DOHH2 (cell line): ENCODE data around the gene TNS1.
A peak's percentile ranks its signal among the peaks of the same experiment; 100 is the strongest.

Source experiments
- H3F3A ChIP-seq: fragments of 200-600 bp; sonication (generic), shearing (Covaris generic); 2 replicates; pipeline ENCODE4 v1.6.0; 2016; ENCODE audit warnings: antibody characterized with exemption, mild to moderate bottlenecking; ENCODE audit not compliant: control insufficient read depth, insufficient read depth
- H3K27ac ChIP-seq: fragments of 200-600 bp; sonication (generic); 2 replicates; pipeline ENCODE4 v1.5.1; 2014; ENCODE audit warnings: low read depth, mild to moderate bottlenecking, low read length, moderate library complexity
- H3K27me3 ChIP-seq: fragments of 200-600 bp; sonication (generic); 2 replicates; pipeline ENCODE4 v1.6.1; 2014; ENCODE audit warnings: mild to moderate bottlenecking, low read length, mixed read lengths; ENCODE audit not compliant: control insufficient read depth
- H3K36me3 ChIP-seq: fragments of 200-600 bp; sonication (generic); 2 replicates; pipeline ENCODE4 v1.6.1; 2014; ENCODE audit warnings: mild to moderate bottlenecking, low read length, moderate library complexity, mixed read lengths; ENCODE audit not compliant: control insufficient read depth
- H3K4me1 ChIP-seq: fragments of 200-600 bp; sonication (generic); 2 replicates; pipeline ENCODE4 v1.6.1; 2014; ENCODE audit warnings: mild to moderate bottlenecking, low read length, mixed read lengths; ENCODE audit not compliant: control insufficient read depth
- H3K4me2 ChIP-seq: fragments of 200-600 bp; sonication (generic); 2 replicates; pipeline ENCODE4 v1.6.0; 2014; ENCODE audit warnings: mild to moderate bottlenecking, low read length, moderate library complexity
- H3K4me3 ChIP-seq: fragments of 200-600 bp; sonication (generic); 2 replicates; pipeline ENCODE4 v1.5.1; 2014; ENCODE audit warnings: mild to moderate bottlenecking, low read length, mixed read lengths
- H3K79me2 ChIP-seq: fragments of 200-600 bp; sonication (generic); 2 replicates; pipeline ENCODE4 v1.6.1; 2014; ENCODE audit warnings: mild to moderate bottlenecking, low read length, mixed read lengths; ENCODE audit not compliant: control insufficient read depth
- H3K9me2 ChIP-seq: fragments of 200-600 bp; sonication (generic); replicated peaks from 2 replicates; pipeline ENCODE4 v1.6.1; 2014; ENCODE audit warnings: mild to moderate bottlenecking, low read length, mixed read lengths; ENCODE audit not compliant: control insufficient read depth
- H3K9me3 ChIP-seq: fragments of 200-600 bp; sonication (generic); 2 replicates; pipeline ENCODE4 v1.6.1; 2014; ENCODE audit warnings: antibody characterized with exemption, low read length, mixed read lengths; ENCODE audit not compliant: control insufficient read depth, insufficient read depth
- H4K20me1 ChIP-seq: fragments of 200-600 bp; sonication (generic); 2 replicates; pipeline ENCODE4 v1.6.0; 2014; ENCODE audit warnings: low read depth, mild to moderate bottlenecking, antibody characterized with exemption, low read length, moderate library complexity; ENCODE audit not compliant: control insufficient read depth, insufficient read depth
- EZH2phosphoT487 ChIP-seq: fragments of 200-600 bp; sonication (generic); IDR thresholded peaks from 2 replicates; pipeline ENCODE4 v1.6.1; 2017; ENCODE audit warnings: borderline replicate concordance, mild to moderate bottlenecking, antibody characterized with exemption, low read length, moderate library complexity, mixed read lengths
- TF ChIP-seq, protein P1 (sequence below): fragments of 200-600 bp; sonication (generic); IDR thresholded peaks from one replicate; pipeline ENCODE4 v1.5.1; 2014; ENCODE audit warnings: antibody characterized with exemption, mild to moderate bottlenecking, low read depth, low read length; ENCODE audit not compliant: poor library complexity, severe bottlenecking

TNS1 gene

DNA sequence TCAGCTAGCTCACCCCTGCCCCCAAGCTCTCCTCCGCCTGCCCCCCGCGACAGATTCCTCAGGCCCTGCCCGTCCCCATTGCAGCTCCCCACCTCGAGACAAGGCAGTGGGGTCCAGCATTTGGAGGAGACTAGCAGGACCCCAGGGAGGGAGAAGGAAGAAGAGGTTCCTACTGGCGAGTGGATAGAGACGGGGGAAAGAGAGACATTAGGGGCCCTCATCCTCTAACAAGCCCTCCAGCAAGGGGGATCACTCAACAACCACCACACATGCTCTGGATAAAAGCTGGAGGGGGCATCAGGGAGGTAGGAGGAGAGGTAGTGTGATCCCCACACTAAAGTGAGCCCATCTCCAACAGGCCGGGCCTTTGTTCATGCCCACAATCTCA, 8.9 kb upstream of the TNS1 start:
- H4K20me1 ChIP-seq = no peaks in the 10 kb centered on the region
- peaks cover 52% of the 10 kb centered on the region for H3K27me3 ChIP-seq
- no peaks in the 10 kb centered on the region for H3K4me1 ChIP-seq
- H3K4me2 ChIP-seq = no peak overlapping the region
- TF ChIP-seq, protein P1, sequence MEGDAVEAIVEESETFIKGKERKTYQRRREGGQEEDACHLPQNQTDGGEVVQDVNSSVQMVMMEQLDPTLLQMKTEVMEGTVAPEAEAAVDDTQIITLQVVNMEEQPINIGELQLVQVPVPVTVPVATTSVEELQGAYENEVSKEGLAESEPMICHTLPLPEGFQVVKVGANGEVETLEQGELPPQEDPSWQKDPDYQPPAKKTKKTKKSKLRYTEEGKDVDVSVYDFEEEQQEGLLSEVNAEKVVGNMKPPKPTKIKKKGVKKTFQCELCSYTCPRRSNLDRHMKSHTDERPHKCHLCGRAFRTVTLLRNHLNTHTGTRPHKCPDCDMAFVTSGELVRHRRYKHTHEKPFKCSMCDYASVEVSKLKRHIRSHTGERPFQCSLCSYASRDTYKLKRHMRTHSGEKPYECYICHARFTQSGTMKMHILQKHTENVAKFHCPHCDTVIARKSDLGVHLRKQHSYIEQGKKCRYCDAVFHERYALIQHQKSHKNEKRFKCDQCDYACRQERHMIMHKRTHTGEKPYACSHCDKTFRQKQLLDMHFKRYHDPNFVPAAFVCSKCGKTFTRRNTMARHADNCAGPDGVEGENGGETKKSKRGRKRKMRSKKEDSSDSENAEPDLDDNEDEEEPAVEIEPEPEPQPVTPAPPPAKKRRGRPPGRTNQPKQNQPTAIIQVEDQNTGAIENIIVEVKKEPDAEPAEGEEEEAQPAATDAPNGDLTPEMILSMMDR = no peak
- H3K79me2 ChIP-seq = no peaks in the 10 kb centered on the region
- H3K9me2 ChIP-seq = no peaks in the 10 kb centered on the region
- no peaks in the 10 kb centered on the region for H3K9me3 ChIP-seq
- H3K27ac ChIP-seq = no peak overlapping the region
- no peaks in the 10 kb centered on the region for H3F3A ChIP-seq
- H3K36me3 ChIP-seq = no peaks in the 10 kb centered on the region
- no peak overlapping the region for H3K4me3 ChIP-seq

DNA sequence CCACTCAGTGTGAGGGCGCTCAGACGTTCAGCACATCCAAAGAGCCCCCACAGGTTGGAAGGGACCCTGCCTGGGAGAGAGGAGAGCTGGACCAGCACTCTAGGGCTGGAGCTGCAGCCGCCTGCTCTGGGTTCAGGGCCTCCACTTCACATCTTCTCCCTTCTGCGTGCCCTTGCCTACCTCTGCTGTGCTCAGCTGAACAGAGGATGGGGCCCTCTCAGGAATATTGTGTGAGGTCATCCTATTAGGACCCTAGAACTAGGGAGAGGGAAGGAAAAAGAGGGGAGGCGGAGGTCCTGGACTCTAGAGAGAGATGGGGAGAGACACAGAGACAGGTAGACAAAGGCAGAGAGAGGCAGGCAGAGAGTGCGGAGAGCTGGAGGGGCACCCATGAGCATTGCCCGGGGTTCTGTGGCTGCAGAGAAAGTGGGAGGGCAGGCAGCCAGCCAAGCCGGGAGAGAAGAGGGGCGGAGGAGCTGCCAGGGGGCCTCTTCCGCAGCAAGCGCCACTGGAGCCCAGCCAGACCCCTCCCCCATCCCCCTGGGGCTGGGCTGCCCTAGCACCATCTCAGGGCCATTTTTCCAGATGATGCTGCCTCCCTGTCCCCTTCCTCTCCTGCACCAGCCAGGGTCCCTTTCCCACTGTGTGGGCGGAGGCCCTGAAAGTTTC, 8.3 kb upstream of the TNS1 start:
- H4K20me1 ChIP-seq = no peaks in the 10 kb centered on the region
- H3K4me3 ChIP-seq = no peak overlapping the region
- no peaks in the 10 kb centered on the region for H3K9me3 ChIP-seq
- H3K27ac ChIP-seq = no peak overlapping the region
- no peaks in the 10 kb centered on the region for H3K9me2 ChIP-seq
- no peaks in the 10 kb centered on the region for H3K36me3 ChIP-seq
- no peaks in the 10 kb centered on the region for H3K4me1 ChIP-seq
- H3F3A ChIP-seq = no peaks in the 10 kb centered on the region
- TF ChIP-seq, protein P1 = no peak
- TF ChIP-seq EZH2phosphoT487 = no peak
- peaks cover 52% of the 10 kb centered on the region for H3K27me3 ChIP-seq
- H3K4me2 ChIP-seq = no peak overlapping the region
- no peaks in the 10 kb centered on the region for H3K79me2 ChIP-seq

DNA sequence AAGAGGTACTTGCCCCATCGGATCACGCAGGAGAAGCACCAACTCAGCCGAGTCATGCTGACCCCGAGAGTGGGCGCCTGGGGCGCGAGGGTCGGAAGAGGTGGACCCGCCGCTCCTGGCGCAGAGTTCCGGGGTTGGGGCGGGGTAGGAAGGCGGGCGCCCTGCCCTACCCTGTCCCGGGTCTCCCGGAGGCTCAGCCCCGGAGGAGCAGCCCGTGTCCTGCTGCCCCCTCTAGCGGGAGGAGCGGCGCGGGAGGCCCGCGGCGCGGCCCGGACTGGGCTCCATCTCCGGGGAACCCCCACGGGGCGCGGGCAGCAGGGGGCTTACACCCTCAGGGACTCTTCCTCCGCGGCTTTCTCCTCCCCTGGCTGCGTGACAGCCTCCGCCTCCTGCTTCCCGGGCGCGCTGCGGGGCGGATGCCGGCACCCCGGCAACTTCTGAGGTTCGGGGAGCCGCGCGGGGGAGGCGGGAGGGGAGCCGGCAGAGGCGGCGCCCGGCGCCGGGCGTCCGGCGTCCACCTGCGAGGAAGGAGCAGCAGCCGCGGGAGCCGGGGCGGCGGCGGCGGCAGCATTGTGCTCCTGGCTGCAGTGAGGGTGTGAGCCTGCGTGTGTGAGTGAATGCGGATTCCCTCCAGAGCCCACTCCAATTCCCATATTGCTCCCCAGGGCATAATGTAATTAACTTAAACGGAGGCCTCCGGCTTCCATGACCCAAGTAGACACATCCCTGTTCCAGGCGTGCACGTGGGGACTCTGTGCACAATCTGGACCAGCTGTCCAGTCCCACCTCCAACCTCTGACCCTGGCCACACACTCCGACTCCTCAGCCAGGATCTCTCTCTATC, 7.6 kb upstream of the TNS1 start:
- no peaks in the 10 kb centered on the region for H3K9me2 ChIP-seq
- H3K27me3 ChIP-seq = peaks cover 52% of the 10 kb centered on the region
- H3K4me3 ChIP-seq = no peak overlapping the region
- H3K4me2 ChIP-seq = no peak overlapping the region
- no peaks in the 10 kb centered on the region for H3K4me1 ChIP-seq
- no peaks in the 10 kb centered on the region for H3F3A ChIP-seq
- no peaks in the 10 kb centered on the region for H3K79me2 ChIP-seq
- no peak overlapping the region for H3K27ac ChIP-seq
- no peaks in the 10 kb centered on the region for H3K9me3 ChIP-seq
- no peaks in the 10 kb centered on the region for H3K36me3 ChIP-seq
- H4K20me1 ChIP-seq = no peaks in the 10 kb centered on the region
- peak; percentile 74; the same call in 1 of the 2 replicates for TF ChIP-seq EZH2phosphoT487
- TF ChIP-seq, protein P1 = peak; percentile 21
